Activated CD4-positive, alpha-beta T cell treated with anti-CD3 and anti-CD28 coated beads, Interleukin-10, Interleukin-2, amounts not matched to agents 100 ng/mL and 50 ng/mL, durations not matched to agents 16 hours and 8 hours (primary cell): ENCODE results near the gene FHIT.

Experiments used
- DNase-seq: peaks from one replicate; pipeline ENCODE4 v3.0.0-alpha.2; 2020

FHIT gene

DNA sequence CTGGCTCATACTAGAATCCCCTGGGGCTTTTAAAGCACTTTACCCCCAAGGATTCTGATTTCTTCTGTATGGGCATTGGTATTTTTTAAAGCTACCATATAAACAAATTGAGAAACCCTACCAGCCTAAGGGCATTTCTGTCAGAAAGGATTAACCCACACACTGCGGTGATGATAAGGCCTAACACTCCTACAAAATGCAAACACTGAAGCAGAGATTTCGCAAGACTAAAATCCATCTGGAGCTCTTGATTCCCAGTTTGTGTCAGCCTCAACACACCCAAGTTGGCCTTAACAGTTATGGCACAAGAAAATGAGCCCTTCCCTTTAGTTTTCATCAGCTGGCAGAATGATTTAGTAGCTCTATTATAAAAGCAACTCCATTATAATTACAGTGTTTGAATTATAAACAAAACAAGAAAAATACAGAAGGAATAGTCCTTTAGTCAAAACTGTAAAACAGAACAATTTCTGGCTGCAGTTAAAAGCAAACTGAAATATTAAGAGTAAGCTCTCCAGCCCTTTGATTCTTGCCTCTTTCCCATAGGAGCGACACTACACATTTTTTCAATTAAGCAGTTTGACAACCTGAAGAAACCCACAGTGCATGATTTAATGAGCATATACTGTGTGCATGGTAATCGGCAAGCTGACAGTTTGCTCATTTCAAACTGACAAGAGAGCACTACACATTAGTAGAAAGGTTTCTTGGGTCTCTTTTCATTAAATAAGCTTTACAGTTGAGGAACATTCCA is 441.2 kb downstream of the FHIT start:
- DNase-seq: no peak

DNA sequence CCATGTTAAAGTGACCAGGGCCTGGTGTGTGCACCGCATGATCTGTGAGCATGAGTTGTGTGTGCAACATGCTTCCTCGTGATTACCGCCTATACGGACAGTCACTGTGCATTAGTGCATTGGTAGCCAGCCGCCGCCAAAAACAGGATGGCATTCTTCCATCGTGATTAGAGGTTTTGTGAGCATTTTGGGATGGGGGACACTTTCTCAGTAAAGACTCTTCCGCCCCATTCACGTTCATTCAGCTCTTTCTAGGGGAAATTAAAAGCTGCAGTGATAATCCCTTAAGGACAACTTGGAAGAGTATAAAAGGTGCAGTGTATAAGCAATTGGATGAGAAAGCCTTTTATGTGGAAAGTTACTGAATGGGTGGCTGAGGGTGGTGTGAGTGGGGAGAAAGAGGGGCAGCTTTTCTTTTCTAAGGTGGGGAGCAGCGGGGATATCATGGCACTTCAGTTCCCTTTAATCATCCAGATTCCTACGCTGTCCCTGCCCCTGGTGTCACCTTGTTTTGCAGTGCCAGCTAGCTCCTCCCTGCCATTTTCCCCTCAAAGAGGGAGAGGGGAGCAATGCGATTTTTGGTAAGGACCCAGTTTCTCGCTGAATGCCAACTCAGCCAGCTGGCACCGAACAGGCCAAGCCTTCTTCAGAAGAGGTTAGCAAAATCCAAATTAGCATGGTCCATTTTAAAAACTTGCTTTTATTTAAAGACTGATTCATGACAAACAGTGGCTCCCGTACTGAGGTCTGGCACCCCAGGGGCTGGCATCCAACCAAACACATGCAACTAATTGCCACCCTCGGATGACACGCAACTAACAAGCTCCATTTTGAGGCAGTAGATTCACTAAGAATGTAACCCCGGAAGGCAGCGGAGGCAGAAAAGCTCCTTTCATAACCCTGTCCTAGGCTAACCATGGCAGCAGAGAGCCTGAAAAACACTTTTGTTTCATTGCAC is 447.8 kb downstream of the FHIT start:
- DNase-seq: no peak

DNA sequence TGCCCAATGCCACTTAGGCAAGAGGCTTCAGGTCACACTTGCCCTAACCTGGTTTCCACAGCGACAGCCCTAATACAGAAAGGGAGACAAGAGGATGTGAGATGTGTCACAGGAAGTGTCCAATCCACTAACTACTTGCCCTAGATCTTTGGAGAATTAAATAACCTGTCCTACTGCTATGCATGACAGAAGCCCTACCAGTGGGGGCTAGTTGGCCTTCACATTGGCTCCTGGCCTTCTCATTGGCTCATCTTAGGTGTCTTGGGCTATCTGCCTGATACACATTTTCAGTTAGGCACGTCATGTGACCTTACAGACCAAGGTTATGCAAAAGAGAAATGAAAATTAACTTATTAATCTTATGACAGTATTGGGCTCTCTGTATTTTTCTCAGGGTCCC is 449.9 kb downstream of the FHIT start:
- DNase-seq: no peak

- DNase-seq: no peak
Measured at GRCh38 chr3:60798456-60798855, 452.8 kb downstream of the FHIT start.

DNA sequence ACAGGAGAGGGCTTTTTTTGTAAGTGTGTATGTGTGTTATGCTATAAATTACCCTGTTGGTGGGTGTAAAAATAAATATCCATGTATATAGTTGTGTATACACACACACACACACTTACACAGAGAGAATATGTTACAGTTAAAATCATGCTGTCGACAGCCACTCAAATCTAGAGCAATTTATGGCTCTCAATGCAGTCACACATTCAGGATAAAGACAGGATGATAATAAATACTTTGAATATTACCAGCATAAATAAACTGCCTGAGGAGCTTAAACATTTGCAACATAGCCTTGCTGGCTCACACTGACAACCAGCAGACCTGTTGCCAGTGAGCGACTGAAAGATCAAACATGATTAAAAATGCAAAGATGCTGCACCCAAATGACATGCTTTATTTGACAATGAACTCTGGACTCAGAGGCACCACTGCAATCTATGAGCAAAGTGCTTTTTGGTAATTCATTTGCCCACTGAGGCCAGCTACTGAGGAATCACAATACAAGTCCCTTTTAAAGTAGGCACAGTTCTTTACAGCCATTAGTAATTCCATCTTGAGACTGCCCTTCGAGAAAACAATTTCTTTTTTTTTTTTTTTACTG is 458.9 kb downstream of the FHIT start:
- DNase-seq: no peak

- DNase-seq: no peak
Measured at GRCh38 chr3:60788185-60788584, 463.1 kb downstream of the FHIT start.

GRCh38 chr3:60781935-60782334 is 469.3 kb downstream of the FHIT start:
- DNase-seq: no peak

GRCh38 chr3:60779637-60780036 is 471.6 kb downstream of the FHIT start:
- no peak for DNase-seq

DNA sequence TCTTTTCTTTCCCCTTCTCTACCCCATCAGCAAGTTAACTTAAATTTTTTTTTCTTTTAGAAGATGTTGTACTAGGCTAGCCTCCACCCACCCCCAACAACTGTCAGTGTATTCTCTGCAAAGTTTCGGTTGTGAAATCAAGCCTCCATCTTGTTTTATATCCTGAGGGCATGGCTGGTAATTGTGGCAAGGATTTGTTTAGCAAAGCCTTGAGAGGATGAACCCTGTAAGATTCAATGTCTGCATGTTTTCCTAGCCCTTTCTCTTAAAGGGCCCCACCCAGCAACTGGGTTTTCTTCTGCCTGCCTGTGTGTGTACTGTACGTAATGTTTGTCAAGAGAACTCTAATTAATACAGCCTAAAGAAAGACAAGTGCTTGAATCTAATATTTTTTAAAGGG is 475.3 kb downstream of the FHIT start:
- no peak for DNase-seq

DNA sequence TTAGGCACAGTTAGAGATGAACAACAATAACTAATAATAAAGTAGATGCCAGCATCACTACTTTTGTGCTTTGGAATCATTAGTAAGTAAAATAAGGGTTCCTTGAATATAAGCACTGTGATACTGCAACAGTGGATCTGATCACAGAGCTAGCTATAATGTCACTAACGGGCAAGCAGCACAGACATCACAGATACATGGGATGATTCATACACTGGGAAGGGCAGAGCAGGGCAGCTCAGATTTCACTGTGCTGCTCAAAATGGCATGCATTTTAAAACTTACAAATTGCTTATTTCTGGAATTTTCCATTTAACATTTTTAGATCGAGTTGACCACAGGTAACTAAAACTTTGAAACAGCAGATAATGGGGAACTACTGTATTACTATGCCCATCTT is 476.6 kb downstream of the FHIT start:
- DNase-seq: no peak

GRCh38 chr3:60772584-60772983 is 478.7 kb downstream of the FHIT start:
- no peak for DNase-seq

DNA sequence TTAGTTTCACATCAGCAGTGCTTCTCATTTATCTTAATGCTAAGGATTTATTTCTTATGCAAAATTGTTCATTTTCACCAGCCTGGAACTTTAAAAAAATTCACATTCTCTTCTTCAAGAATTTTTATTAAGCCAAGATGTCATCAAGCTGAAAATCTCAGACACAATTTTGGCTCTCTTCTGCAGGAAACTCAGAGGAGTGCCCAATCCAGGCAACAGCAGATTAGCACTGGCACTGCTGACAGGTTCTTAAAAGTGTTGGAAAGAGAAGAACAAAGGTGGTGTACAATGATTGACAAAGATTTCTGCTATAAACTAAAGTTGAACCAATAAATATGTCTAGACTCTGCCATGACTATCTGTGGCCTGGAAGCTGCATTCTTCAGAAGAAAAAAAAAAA is 479.5 kb downstream of the FHIT start:
- no peak for DNase-seq

DNA sequence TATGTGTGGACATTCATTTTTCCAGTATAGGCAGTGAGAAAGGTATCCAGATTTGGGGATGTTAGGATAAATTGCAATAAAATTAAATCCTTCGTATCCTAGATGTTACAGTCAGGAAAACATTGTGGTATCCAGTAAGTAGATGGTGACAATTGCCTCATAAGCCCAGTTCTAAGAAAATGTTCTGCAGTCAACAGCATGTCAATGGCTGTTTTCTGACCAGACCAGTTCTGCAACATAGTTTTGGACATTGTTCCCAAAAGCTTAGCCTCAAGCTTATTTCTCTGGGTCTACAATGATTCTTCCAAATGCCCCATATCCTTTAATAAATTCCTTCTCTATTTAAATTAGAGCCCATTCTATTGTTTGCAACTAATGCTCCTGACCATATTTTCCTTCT is 480.7 kb downstream of the FHIT start:
- DNase-seq: no peak

DNA sequence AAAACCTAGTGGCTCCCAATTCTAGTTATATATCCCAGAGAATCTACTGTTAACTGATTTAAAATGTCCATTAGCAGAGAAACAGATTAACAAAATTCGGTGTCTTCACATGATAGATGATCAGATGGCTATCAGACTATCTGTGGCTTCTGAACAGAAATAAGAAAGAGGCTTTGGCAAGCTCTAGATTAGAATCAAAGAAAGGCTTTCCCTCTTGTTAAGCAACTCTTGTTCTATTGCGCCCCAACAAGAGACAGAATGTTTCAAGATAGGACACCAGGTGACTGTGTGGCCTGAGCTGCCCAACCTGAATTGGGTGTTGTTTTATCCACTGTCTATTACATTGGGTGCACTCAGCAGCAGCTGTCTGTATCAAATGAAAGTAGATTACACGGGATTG is 483.7 kb downstream of the FHIT start:
- no peak for DNase-seq

DNA sequence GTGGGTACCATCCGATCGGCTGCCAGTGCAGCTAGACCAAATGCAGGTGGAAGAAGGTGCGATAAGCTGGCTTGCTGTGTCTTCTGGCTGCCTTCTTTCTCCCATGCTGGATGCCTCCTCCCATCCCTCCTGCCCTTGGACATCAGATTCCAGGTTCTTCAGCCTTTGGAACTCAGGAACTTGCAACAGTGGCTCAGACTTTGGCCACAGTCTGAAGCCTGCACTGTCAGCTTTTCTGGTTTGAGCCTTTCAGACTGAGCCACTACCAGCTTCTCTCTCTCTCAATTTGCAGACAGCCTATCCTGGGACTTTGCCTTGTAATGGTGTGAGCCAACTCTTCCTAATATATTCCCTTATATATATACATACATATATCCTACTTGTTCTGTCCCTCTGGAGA is 485.5 kb downstream of the FHIT start:
- no peak for DNase-seq

DNA sequence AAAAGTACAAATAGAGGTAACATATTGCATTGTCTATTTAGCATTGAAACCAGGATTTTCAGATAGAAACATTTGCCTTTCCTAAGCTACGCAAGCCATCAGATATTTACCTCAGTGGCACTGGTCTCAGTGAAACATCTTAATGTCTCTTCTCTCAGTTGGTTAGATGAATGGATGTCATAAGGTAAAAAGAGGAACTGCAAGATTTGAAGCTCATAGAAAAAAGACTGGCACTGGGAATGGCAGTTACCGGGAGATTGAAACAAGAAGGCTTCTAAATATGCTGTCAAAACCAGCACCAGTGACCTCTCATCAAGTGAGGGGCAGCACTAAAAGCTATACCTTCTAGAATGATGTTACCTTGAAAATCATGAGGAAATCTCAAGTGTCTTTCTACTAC is 486.4 kb downstream of the FHIT start:
- DNase-seq: no peak

GRCh38 chr3:60760145-60760544 is 491.1 kb downstream of the FHIT start:
- DNase-seq: no peak

DNA sequence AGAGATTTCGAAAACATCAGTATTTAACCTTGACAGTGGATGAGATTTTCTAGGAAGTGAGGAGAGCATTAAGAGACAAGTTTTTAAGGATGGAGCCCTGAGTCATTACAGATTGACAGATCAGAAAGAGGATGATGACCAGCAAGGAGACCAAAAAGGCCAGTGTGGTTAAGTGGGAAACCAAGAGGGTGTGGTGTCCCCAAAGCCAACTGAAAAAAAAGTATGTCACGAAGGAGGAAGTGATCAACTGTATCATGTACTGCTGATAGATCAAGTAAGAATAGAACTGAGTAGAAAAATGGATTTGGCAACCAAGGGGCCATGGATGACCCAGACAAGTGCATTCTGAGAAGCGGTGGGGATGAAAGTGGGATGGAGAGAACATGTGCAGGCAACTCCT is 491.8 kb downstream of the FHIT start:
- DNase-seq: no peak

DNA sequence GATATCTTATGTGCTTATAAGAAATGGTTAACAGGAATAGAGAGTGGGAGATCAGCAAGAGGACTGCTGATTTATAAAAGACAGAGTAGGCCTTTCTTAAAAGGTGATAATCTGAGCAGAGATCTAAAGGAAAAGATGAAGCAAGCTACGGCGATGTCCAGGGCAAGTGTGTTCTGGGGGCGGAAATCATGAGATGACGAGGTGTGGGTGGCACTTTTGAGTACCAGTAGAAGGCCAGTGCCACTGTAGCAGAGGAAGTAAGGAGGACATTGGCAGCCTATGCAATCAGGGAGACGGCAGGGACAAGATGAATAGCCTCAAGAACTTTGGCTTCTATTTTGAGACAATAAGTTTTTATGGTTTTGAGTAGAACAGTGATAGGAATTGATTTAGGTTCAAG is 492.4 kb downstream of the FHIT start:
- DNase-seq: no peak

- no peak for DNase-seq
Measured at GRCh38 chr3:60758171-60758570, 493.1 kb downstream of the FHIT start.

GRCh38 chr3:60757724-60758123 is 493.5 kb downstream of the FHIT start:
- no peak for DNase-seq

DNA sequence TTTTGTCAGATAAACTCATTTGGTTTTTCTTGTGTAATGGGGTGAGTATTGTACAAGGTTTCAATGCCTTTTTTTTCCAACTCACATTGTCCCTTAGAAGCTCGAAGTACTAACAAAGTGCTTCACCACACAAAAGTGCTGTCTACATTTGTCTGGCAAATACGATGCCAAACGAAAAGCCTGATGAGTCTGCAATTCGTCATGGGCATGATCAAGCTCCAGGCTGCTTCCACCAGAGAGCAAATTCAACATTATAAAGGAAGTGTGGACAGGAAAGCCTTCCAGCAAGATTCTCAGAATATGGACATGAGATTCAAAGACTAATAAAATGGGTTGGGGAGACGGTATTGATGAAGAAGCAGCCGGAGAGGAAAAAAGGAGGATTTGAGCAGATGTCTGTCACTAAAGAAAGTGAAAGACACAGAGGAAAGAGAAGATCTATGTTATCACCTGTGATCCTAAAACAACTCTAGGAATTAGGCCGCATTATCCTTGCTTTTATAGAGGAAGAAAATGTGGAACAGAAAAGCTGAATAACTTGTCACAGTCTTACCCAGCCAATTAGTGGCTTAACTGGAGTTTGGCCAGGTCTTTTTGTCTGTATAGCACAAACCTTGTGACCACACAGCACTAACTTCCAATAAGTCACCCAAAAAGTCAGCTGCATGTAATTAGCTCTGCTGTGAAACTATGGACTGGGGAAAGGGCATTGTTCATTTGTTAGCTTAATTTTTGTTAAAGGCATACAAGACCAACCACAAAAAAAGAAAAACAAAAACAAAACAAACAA is 494.8 kb downstream of the FHIT start:
- no peak for DNase-seq

- DNase-seq: no peak
Measured at GRCh38 chr3:60755094-60755493, 496.2 kb downstream of the FHIT start.
